NCI-H345 treated with DMSO at 0.1 percent for 48 hours (cell line): ENCODE data around the gene SLC30A2.

Experiments
- DNase-seq: peaks from one replicate; lab custom pipeline; 2025; ENCODE audit not compliant: unreplicated experiment; lab: John Stamatoyannopoulos, UW

Gene SLC30A2

GRCh38 chr1:26070296-26070962, 24.5 kb upstream of the SLC30A2 start:
- DNase-seq, result no peak

- no peak for DNase-seq
Measured at GRCh38 chr1:26069941-26070295, 24.0 kb upstream of the SLC30A2 start.

GRCh38 chr1:26067432-26067911, 21.6 kb upstream of the SLC30A2 start, which contains the start of gene TRIM63:
Gene TRIM63 (minus strand): TSS chr1:26067630. CDS start chr1:26067494, 136 bp downstream.
- DNase-seq, result no peak

- no peak for DNase-seq
Measured at GRCh38 chr1:26066857-26067256, 20.9 kb upstream of the SLC30A2 start.

- DNase-seq, result no peak
Measured at GRCh38 chr1:26066160-26066559, 20.2 kb upstream of the SLC30A2 start.

GRCh38 chr1:26064553-26064952, 18.6 kb upstream of the SLC30A2 start:
- no peak for DNase-seq

- no peak for DNase-seq
Measured at GRCh38 chr1:26060832-26061574, 15.1 kb upstream of the SLC30A2 start.

GRCh38 chr1:26059906-26060305, 14.0 kb upstream of the SLC30A2 start:
- no peak for DNase-seq

- no peak for DNase-seq
Measured at GRCh38 chr1:26058052-26058595, 12.2 kb upstream of the SLC30A2 start.

GRCh38 chr1:26057189-26057588, 11.3 kb upstream of the SLC30A2 start:
- DNase-seq, result no peak

- no peak for DNase-seq
Measured at GRCh38 chr1:26055041-26055440, 9.1 kb upstream of the SLC30A2 start.

DNA sequence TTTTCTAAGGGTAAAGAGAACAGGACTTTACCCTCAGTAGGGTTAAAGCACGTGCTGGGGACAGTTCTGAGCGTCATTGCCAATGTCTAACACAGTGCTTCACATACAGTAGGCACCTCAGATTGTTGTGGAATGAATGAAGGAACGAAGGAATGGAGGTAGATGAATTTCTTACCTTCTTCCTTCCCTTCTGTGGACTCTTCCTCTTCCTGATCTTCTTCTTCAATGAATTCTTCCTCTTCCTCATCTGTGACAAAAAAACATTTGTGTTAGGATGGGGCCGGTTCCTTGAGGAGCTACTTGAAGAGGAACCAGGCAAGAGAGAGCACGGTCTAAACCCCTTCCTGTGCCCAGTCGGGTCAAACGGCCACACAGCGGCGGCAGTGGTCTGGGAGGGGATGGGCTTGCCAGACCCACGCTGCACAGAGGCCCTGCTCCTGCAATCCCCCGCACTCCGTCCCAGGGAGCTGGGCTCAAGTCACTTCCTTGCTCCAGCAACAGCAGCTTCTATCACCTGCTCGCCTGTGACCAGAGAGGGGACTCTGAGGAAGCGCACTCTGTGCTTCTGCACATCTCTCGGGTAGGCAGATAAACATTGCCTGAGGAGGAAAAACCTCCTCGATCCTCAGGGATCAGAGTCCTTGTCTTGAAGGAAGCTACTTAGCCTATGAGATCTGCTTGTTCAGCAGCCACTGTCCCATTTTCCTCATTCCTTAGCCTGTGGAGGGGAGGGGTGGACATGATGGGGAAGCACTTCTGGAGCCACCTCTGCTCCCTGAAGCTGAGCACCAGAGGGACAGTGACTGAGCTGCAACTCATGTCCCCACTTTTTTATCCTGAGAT, 8.0 kb upstream of the SLC30A2 start:
- DNase-seq, result no peak

GRCh38 chr1:26050248-26050640, 4.3 kb upstream of the SLC30A2 start:
- DNase-seq, result no peak

- no peak for DNase-seq
Measured at GRCh38 chr1:26049531-26050247, 3.8 kb upstream of the SLC30A2 start.

- DNase-seq, result no peak
Measured at GRCh38 chr1:26047278-26047874, 1.5 kb upstream of the SLC30A2 start.

- DNase-seq, result no peak
Measured at GRCh38 chr1:26046246-26047095, 553 bp upstream of the SLC30A2 start.

- DNase-seq, result no peak
Measured at GRCh38 chr1:26044971-26045721, 772 bp downstream of the SLC30A2 start.

- no peak for DNase-seq
Measured at GRCh38 chr1:26044414-26044813, 1.5 kb downstream of the SLC30A2 start.

- no peak for DNase-seq
Measured at GRCh38 chr1:26043765-26044164, 2.2 kb downstream of the SLC30A2 start.
